ENCODE results near the gene NID1. TPM values are rescaled to one million over a fixed set of nuclear protein-coding genes. Genes with fewer than 3 reads are reported as not detected.

The NID1 gene
- total and polyA plus RNA-seq, 8 donors: 21.4 to 214 (median 89.6) TPM

GRCh38 chr1:235951661-235952060 lies 113.2 kb downstream of the NID1 start:
- no peaks in the 10 kb centered on the region for H3K9me3 ChIP-seq
- no peaks in the 10 kb centered on the region for H3K27me3 ChIP-seq
- H3K4me3 ChIP-seq: no peak overlapping the region
- DNase-seq: no peak
- intact Hi-C loops (cut with DNase I; ENCODE audit: low total_unique reads): no loop called here
- WGBS, 5 donors: 77 to 89% (median 88%) methylated on average over 4 of the region's 4 CpGs
- no peak overlapping the region for H3K27ac ChIP-seq
- peaks cover 0 to 24% (median 3%) of the 10 kb centered on the region in 4 donors for H3K4me1 ChIP-seq
- TF ChIP-seq POLR2A (IDR thresholded peaks at IDR 0.05): no peak
- no peak for TF ChIP-seq EP300 (IDR thresholded peaks at IDR 0.05)
- no peak for TF ChIP-seq POLR2AphosphoS5 (IDR thresholded peaks at IDR 0.05)
- no peak for TF ChIP-seq CTCF (IDR thresholded peaks at IDR 0.05)
- no peaks in the 10 kb centered on the region for H3K36me3 ChIP-seq

GRCh38 chr1:235950318-235950717 lies 114.6 kb downstream of the NID1 start:
- no peak for DNase-seq
- no peak overlapping the region for H3K4me3 ChIP-seq
- TF ChIP-seq POLR2A (IDR thresholded peaks at IDR 0.05): no peak
- TF ChIP-seq POLR2AphosphoS5 (IDR thresholded peaks at IDR 0.05): no peak
- no peak for TF ChIP-seq CTCF (IDR thresholded peaks at IDR 0.05)
- TF ChIP-seq EP300 (IDR thresholded peaks at IDR 0.05): no peak
- intact Hi-C loops (cut with DNase I; ENCODE audit: low total_unique reads): no loop called here
- H3K9me3 ChIP-seq: no peaks in the 10 kb centered on the region
- no peaks in the 10 kb centered on the region for H3K36me3 ChIP-seq
- H3K27me3 ChIP-seq: no peaks in the 10 kb centered on the region
- H3K27ac ChIP-seq: no peak overlapping the region
- H3K4me1 ChIP-seq: peaks cover 0 to 31% (median 7%) of the 10 kb centered on the region in 4 donors
- WGBS, 5 donors: 90 to 98% (median 96%) methylated on average over 9 to 10 of the region's 10 CpGs

DNA sequence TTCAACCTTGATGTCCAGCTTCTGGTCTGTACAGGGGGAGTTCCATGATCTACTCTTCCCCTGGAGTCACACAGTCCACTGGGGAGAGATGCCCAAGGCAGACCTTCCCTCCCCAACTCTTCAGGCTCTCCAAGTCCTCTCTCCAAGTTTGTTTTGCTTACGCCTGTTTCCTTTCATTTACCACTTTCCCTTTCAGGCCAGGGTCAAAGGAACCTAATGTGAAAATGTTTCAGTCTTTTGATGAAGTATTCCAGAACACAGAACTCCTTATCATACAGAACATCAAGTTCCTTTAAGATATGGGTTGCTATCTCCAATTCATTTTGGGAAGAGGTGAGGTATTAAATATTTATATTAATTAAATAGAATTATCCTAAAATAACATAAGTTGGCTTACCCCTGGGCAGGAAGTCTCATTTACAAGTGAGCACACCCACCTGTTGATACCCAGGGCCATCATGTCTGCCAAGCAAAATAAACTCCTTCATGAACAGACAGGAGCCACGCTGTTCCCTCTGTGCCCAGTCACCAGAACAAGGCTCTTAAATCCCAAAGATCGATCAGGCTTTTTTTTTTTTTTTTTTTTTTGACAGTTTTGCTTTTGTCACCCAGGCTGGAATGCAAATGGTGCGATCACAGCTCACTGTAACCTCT lies 116.0 kb downstream of the NID1 start:
- 67 to 87% (median 83%) methylated on average over 4 of the region's 4 CpGs for WGBS, 5 donors
- Histone ChIP-seq H3K4me1 (peaks cover 0 to 24% (median 6%) of the 10 kb centered on the region in 4 donors), H3K27me3 (no peaks in the 10 kb centered on the region), H3K27ac (no peak overlapping the region), H3K9me3 (no peaks in the 10 kb centered on the region), H3K36me3 (no peaks in the 10 kb centered on the region), H3K4me3 (no peak overlapping the region)
- DNase-seq: no peak
- intact Hi-C loops (cut with DNase I; ENCODE audit: low total_unique reads): no loop called here
- no peak for TF ChIP-seq CTCF (IDR thresholded peaks at IDR 0.05)
- TF ChIP-seq EP300 (IDR thresholded peaks at IDR 0.05): no peak

DNA sequence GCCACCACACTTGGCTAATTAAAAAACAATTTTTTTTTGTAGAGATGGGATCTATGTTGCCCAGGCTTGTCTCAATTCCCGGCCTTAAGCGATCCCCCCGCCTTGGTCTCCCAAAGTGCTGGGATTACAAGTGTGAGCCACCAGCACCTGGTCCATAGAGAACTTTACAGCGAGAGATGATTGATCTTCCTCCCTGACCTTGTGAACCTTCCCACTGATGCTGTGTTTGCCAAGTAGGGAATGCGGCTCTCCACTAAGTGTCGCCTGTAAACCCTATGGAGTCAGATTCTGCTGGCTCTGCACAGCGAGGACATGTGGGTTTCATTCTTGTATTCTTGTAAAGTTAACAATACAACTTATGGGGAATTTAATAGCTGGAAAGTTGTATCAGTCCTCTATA lies 116.9 kb downstream of the NID1 start:
- no peak for DNase-seq
- Histone ChIP-seq H3K36me3 (no peaks in the 10 kb centered on the region), H3K27me3 (no peaks in the 10 kb centered on the region), H3K4me3 (no peak overlapping the region), H3K4me1 (peaks cover 0 to 21% (median 6%) of the 10 kb centered on the region in 4 donors), H3K27ac (no peak overlapping the region), H3K9me3 (no peaks in the 10 kb centered on the region)
- intact Hi-C loops (cut with DNase I; ENCODE audit: low total_unique reads): no loop called here
- TF ChIP-seq POLR2A (IDR thresholded peaks at IDR 0.05) (no peak), POLR2AphosphoS5 (IDR thresholded peaks at IDR 0.05) (no peak), CTCF (IDR thresholded peaks at IDR 0.05) (no peak), EP300 (IDR thresholded peaks at IDR 0.05) (no peak)
- 84 to 93% (median 92%) methylated on average over 7 of the region's 7 CpGs for WGBS, 5 donors
